K562 (cell line): Measurements from ENCODE around the gene PACRG. TPM values are rescaled to one million over a fixed set of nuclear protein-coding genes. Genes with fewer than 3 reads are reported as not detected.

Experiments
- ATAC-seq: fragments of 200-7000 bp; cut with Tn5 transposase; 3 replicates; pipeline ENCODE4 v1.9.1; 2020; ENCODE audit warnings: moderate library complexity
- BruUV-seq: library from RNA; stranded (reverse); fragments of 400-500 nt; replicated peaks from 2 replicates; lab custom pipeline; 2021; lab: Mats Ljungman, UMichigan
- CTCF ChIA-PET: fragments of 300-600 bp; formaldehyde crosslinking; extraction: SDS; loops from one replicate; lab custom pipeline; 2021; ENCODE audit warnings: low intra/inter-chr PET ratio; lab: Yijun Ruan, JAX
- POLR2A ChIA-PET: fragments of 300-600, 350-650 bp; sonication (Branson Sonifier 250); formaldehyde crosslinking; extraction: SDS; loops from one replicate; lab custom pipeline; 2021; ENCODE audit warnings: antibody characterized with exemption, inconsistent platforms; lab: Yijun Ruan, JAX
- DNase-seq, 4 experiments: peaks; one replicate each; pipeline versions ENCODE4 v3.0.0 to v3.0.0-alpha.2; 2011 to 2018; ENCODE audit warnings: low spot score in 3 of 4, mixed read lengths in 3 of 4; ENCODE audit errors: extremely low read depth in 1 of 4
- FAIRE-seq: peaks from 2 replicates; lab custom pipeline; 2011; peaks lifted over from hg19 to GRCh38; lab: Jason Lieb, UNC
- H2AFZ ChIP-seq: 2 replicates; pipeline ENCODE4 v1.6.0; 2011; ENCODE audit warnings: low read depth, low read length, control low read depth, inconsistent platforms
- H3K27ac ChIP-seq: fragments of 200-600 bp; 3 replicates; pipeline ENCODE4 v1.8.0; 2011; ENCODE audit warnings: low read depth, mild to moderate bottlenecking, control low read depth, inconsistent platforms, low read length, moderate library complexity, mixed read lengths; ENCODE audit errors: extremely low read depth
- H3K27me3 ChIP-seq, 2 experiments: fragments of 300-600 bp in 1 of 2; 2 replicates in 1 of 2; 3 replicates in 1 of 2; pipeline versions ENCODE4 v1.6.0 to v1.8.0; 2011; ENCODE audit warnings: inconsistent platforms in 2 of 2, low read length in 2 of 2, mild to moderate bottlenecking in 1 of 2, mixed read lengths in 1 of 2, moderate library complexity in 1 of 2; ENCODE audit not compliant: control insufficient read depth in 2 of 2, insufficient read depth in 2 of 2
- H3K36me3 ChIP-seq: fragments of 300-600 bp; 3 replicates; pipeline ENCODE4 v1.8.0; 2011; ENCODE audit warnings: mild to moderate bottlenecking, low read length, inconsistent platforms; ENCODE audit not compliant: control insufficient read depth, insufficient read depth
- H3K4me1 ChIP-seq, 2 experiments: fragments of 200-600 bp in 1 of 2; replicated peaks in 1 of 2; 2 replicates in 1 of 2; 3 replicates in 1 of 2; pipeline versions ENCODE4 v1.5.1 to v1.8.0; 2011; ENCODE audit warnings: inconsistent platforms in 2 of 2, low read length in 2 of 2, mild to moderate bottlenecking in 1 of 2, mixed read lengths in 1 of 2, moderate library complexity in 1 of 2; ENCODE audit not compliant: control insufficient read depth in 2 of 2, insufficient read depth in 2 of 2
- H3K4me2 ChIP-seq: 2 replicates; pipeline ENCODE4 v1.6.1; 2011; ENCODE audit warnings: low read length, control low read depth, inconsistent platforms, mixed read lengths; ENCODE audit not compliant: insufficient read depth
- H3K4me3 ChIP-seq: fragments of 200-600 bp; sonication (generic), shearing (Covaris generic); 2 replicates; pipeline ENCODE4 v1.5.1; 2016; ENCODE audit warnings: control low read depth, inconsistent platforms
- H3K79me2 ChIP-seq: fragments of 200-600 bp; 3 replicates; pipeline ENCODE4 v1.8.0; 2011; ENCODE audit warnings: low read length, inconsistent platforms; ENCODE audit not compliant: control insufficient read depth, insufficient read depth
- H3K9ac ChIP-seq, 2 experiments: 2 replicates each; pipeline versions ENCODE4 v1.6.0 to v1.6.1; 2011; ENCODE audit warnings: low read depth in 2 of 2, low read length in 2 of 2, control low read depth in 1 of 2, inconsistent platforms in 1 of 2, mild to moderate bottlenecking in 1 of 2, mixed read lengths in 1 of 2; ENCODE audit not compliant: insufficient read depth in 1 of 2
- H3K9me1 ChIP-seq: one replicate; pipeline ENCODE4 v1.6.0; 2011; ENCODE audit warnings: inconsistent platforms, mild to moderate bottlenecking, low read length, moderate library complexity; ENCODE audit not compliant: control insufficient read depth, insufficient read depth
- H3K9me3 ChIP-seq: replicated peaks from 2 replicates; pipeline ENCODE4 v1.5.1; 2011; ENCODE audit warnings: low read depth, low read length, inconsistent platforms; ENCODE audit not compliant: control insufficient read depth, insufficient read depth
- H4K20me1 ChIP-seq: replicated peaks from 2 replicates; pipeline ENCODE4 v1.6.1; 2011; ENCODE audit warnings: low read length, inconsistent platforms, mixed read lengths; ENCODE audit not compliant: control insufficient read depth, insufficient read depth
- BACH1 ChIP-seq: fragments of 200-800 bp; sonication (Bioruptor generic); IDR thresholded peaks from 2 replicates; pipeline ENCODE4 v1.6.1; 2016; ENCODE audit warnings: missing genetic modification characterization, missing compliant biosample characterization
- CCNT2 ChIP-seq: IDR thresholded peaks from 2 replicates; pipeline ENCODE4 v1.6.1; 2011; ENCODE audit warnings: borderline replicate concordance, low read depth, mild to moderate bottlenecking, moderate library complexity, mixed read lengths, low read length; ENCODE audit not compliant: insufficient read length; ENCODE audit errors: extremely low read depth
- ELF1 ChIP-seq: fragments of 200-800 bp; sonication (Bioruptor generic); IDR thresholded peaks from 2 replicates; pipeline ENCODE4 v1.6.1; 2016; ENCODE audit warnings: missing genetic modification characterization, missing compliant biosample characterization
- ELF2 ChIP-seq: fragments of 250-450 bp; sonication (Bioruptor Pico); IDR thresholded peaks from 2 replicates; pipeline ENCODE4 v1.5.0; 2021; ENCODE audit warnings: mild to moderate bottlenecking
- FOXK1 ChIP-seq: sonication (generic); formaldehyde crosslinking; IDR thresholded peaks from 2 replicates; pipeline ENCODE4 v1.8.0; 2022; ENCODE audit warnings: missing genetic modification reagents, mild to moderate bottlenecking, borderline replicate concordance
- HSF4 ChIP-seq: fragments of 250-450 bp; sonication (Bioruptor Pico); IDR thresholded peaks from 2 replicates; pipeline ENCODE4 v2.1.2; 2022; ENCODE audit warnings: mild to moderate bottlenecking, moderate library complexity, borderline replicate concordance
- NR4A1 ChIP-seq, 2 experiments: fragments of 250-450 bp in 1 of 2; fragments of 450-650 bp in 1 of 2; sonication (Bioruptor Pico) in 1 of 2; IDR thresholded peaks; 2 replicates each; pipeline versions ENCODE4 v1.4.0 to v1.6.1; 2016 to 2020; ENCODE audit warnings: mild to moderate bottlenecking in 2 of 2, missing compliant biosample characterization in 1 of 2, missing genetic modification characterization in 1 of 2, moderate library complexity in 1 of 2
- OTX1 ChIP-seq: fragments of 450-650 bp; formaldehyde crosslinking; IDR thresholded peaks from 2 replicates; pipeline ENCODE4 v1.4.0; 2022; ENCODE audit warnings: mild to moderate bottlenecking
- POLR2AphosphoS5 ChIP-seq: IDR thresholded peaks from 2 replicates; pipeline ENCODE4 v1.6.1; 2011; ENCODE audit warnings: mild to moderate bottlenecking, low read depth, low read length, moderate library complexity; ENCODE audit not compliant: control insufficient read depth, insufficient read depth
- PYGO2 ChIP-seq: fragments of 450-650 bp; IDR thresholded peaks from 2 replicates; pipeline ENCODE4 v1.6.1; 2016; ENCODE audit warnings: mild to moderate bottlenecking, missing genetic modification characterization, moderate library complexity, missing compliant biosample characterization
- ZBED1 ChIP-seq: IDR thresholded peaks from 2 replicates; pipeline ENCODE4 v1.6.1; 2014
- ZNF124 ChIP-seq: sonication (generic); formaldehyde crosslinking; IDR thresholded peaks from 2 replicates; pipeline ENCODE4 v1.8.1; 2022; ENCODE audit warnings: missing genetic modification reagents
- ZNF3 ChIP-seq: fragments of 250-450 bp; sonication (Bioruptor Pico); IDR thresholded peaks from 2 replicates; pipeline ENCODE4 v1.5.0; 2021; ENCODE audit warnings: mild to moderate bottlenecking, moderate library complexity
- ZNF583 ChIP-seq: fragments of 250-450 bp; sonication (Bioruptor Pico); IDR thresholded peaks from 2 replicates; pipeline ENCODE4 v1.4.0; 2020
- ZNF668 ChIP-seq: fragments of 250-450 bp; sonication (Bioruptor Pico); IDR thresholded peaks from 2 replicates; pipeline ENCODE4 v1.8.0; 2022; ENCODE audit warnings: mild to moderate bottlenecking, inconsistent platforms
- WGBS: fragments of 100-300 bp; shearing (Covaris generic); methylation state at CpG from one replicate; pipeline ENCODE4 v1.1.6; 2016; ENCODE audit warnings: low coverage, mixed read lengths; ENCODE audit not compliant: insufficient coverage; ENCODE audit errors: missing lambda C conversion rate; 5-methylcytosine and 5-hydroxymethylcytosine counted together
- in situ Hi-C: fragments of 300-500 bp; cut with MboI; formaldehyde crosslinking; loops from 4 replicates; pipeline ENCODE4 v1.15.0; 2018; ENCODE audit warnings: inconsistent platforms, mixed read lengths
- intact Hi-C: fragments of 100-400 bp; cut with micrococcal nuclease; formaldehyde crosslinking; loops from 2 replicates; pipeline ENCODE4 v1.14.2; 2022
- polyA plus RNA-seq, 8 experiments: library from polyadenylated mRNA; depleted of rRNA in 4 of 8; stranded (reverse) in 5 of 8; unstranded in 3 of 8; fragments of >200 nt; fragmentation: Nextera tagmentation in 2 of 8; fragmentation: Illumina TruSeq in 1 of 8; extraction: Ambion mirVana in 2 of 8; extraction: Trizol in 1 of 8; gene quantifications; 2 replicates each; pipeline versions ENCODE4 v1.2.1 to v1.2.3, GENCODE V29; 2011 to 2014; ENCODE audit warnings: inconsistent platforms in 1 of 8, missing spikeins in 1 of 8
- total RNA-seq, 7 experiments: library from RNA; depleted of rRNA in 6 of 7; stranded (reverse); fragments of >200 nt in 6 of 7; fragmentation: Illumina TruSeq in 2 of 7; extraction: Trizol in 2 of 7; gene quantifications; 2 replicates each; pipeline versions ENCODE4 v1.2.1 to v1.2.3, GENCODE V29; 2011 to 2021; ENCODE audit warnings: low replicate concordance in 1 of 7
- TF ChIP-seq, protein P1 (sequence below): fragments of 450-650 bp; IDR thresholded peaks from 2 replicates; pipeline ENCODE4 v1.6.1; 2018; ENCODE audit not compliant: partially characterized antibody

Gene PACRG
- total and polyA plus RNA-seq, 9 of the 15 experiments (the other 6 are each of a cell fraction or from before 2014, with no cell fraction given): 0.04 TPM; not detected in 8

DNA sequence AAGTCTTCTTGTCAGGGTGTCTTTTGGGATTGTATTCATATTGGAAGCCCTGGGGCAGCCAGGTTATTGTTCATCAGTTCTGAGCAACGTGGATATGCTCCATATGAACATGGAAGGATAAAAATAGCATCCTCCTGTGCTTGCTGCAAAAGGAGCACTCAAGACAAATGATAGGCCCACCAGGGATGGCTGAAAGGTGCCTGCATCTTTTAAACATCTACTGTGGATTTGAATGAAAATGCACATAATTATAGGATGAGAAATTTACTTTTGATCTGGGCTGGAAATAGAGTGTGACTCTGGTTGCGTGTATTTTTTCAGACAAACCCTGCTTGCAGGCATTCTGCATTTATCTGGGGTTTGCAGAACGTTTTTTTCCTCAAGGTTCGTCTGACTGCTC is 299.1 kb downstream of the PACRG start:
- H3K4me1 ChIP-seq: no peaks in the 10 kb centered on the region
- no peaks in the 10 kb centered on the region for H3K27me3 ChIP-seq
- BruUV-seq: no TSS peak
- ChIA-PET CTCF (no interaction called here), POLR2A (no interaction called here)
- H3K4me3 ChIP-seq: no peak overlapping the region
- FAIRE-seq (no peak), ATAC-seq (no peak), DNase-seq (no peak)
- TF ChIP-seq FOXK1 (no peak), CCNT2 (no peak), ELF2 (CRISPR knock-in tag) (no peak), OTX1 (no peak), NR4A1 (CRISPR knock-in tag; IDR thresholded peaks at IDR 0.05) (no peak), NR4A1 (tag; IDR thresholded peaks at IDR 0.05) (no peak), POLR2AphosphoS5 (no peak), BACH1 (tag) (no peak), ZNF124 (CRISPR knock-in tag) (no peak), HSF4 (no peak), ZNF668 (no peak), ZBED1 (no peak), ZNF583 (CRISPR knock-in tag) (no peak), PYGO2 (tag) (no peak), ZNF3 (CRISPR knock-in tag) (no peak), ELF1 (tag) (no peak)
- TF ChIP-seq, protein P1, sequence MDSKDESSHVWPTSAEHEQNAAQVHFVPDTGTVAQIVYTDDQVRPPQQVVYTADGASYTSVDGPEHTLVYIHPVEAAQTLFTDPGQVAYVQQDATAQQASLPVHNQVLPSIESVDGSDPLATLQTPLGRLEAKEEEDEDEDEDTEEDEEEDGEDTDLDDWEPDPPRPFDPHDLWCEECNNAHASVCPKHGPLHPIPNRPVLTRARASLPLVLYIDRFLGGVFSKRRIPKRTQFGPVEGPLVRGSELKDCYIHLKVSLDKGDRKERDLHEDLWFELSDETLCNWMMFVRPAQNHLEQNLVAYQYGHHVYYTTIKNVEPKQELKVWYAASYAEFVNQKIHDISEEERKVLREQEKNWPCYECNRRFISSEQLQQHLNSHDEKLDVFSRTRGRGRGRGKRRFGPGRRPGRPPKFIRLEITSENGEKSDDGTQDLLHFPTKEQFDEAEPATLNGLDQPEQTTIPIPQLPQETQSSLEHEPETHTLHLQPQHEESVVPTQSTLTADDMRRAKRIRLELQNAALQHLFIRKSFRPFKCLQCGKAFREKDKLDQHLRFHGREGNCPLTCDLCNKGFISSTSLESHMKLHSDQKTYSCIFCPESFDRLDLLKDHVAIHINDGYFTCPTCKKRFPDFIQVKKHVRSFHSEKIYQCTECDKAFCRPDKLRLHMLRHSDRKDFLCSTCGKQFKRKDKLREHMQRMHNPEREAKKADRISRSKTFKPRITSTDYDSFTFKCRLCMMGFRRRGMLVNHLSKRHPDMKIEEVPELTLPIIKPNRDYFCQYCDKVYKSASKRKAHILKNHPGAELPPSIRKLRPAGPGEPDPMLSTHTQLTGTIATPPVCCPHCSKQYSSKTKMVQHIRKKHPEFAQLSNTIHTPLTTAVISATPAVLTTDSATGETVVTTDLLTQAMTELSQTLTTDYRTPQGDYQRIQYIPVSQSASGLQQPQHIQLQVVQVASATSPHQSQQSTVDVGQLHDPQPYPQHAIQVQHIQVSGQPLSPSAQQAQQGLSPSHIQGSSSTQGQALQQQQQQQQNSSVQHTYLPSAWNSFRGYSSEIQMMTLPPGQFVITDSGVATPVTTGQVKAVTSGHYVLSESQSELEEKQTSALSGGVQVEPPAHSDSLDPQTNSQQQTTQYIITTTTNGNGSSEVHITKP: no peak
- intact Hi-C loops (no loop called here), in situ Hi-C loops (no loop called here)
- 1% methylated on average over 4 of the region's 4 CpGs for WGBS
- H3K79me2 ChIP-seq: no peaks in the 10 kb centered on the region
- H3K9ac ChIP-seq: no peak overlapping the region
- H2AFZ ChIP-seq: no peak overlapping the region
- H3K9me1 ChIP-seq: no peaks in the 10 kb centered on the region
- no peak overlapping the region for H3K27ac ChIP-seq
- H4K20me1 ChIP-seq: no peaks in the 10 kb centered on the region
- no peak overlapping the region for H3K4me2 ChIP-seq
- no peaks in the 10 kb centered on the region for H3K36me3 ChIP-seq
- H3K9me3 ChIP-seq: no peaks in the 10 kb centered on the region; the same call in 1 of the 2 replicates
